ENCODE results near the gene ABCA7.
A peak's percentile ranks its signal among the peaks of the same experiment; 100 is the strongest.
"Not testable (repeated sequence)": the region's sequence is repeated elsewhere in the genome, so short reads cannot be mapped to it uniquely, and the experiment has no call there.

Gene ABCA7

DNA sequence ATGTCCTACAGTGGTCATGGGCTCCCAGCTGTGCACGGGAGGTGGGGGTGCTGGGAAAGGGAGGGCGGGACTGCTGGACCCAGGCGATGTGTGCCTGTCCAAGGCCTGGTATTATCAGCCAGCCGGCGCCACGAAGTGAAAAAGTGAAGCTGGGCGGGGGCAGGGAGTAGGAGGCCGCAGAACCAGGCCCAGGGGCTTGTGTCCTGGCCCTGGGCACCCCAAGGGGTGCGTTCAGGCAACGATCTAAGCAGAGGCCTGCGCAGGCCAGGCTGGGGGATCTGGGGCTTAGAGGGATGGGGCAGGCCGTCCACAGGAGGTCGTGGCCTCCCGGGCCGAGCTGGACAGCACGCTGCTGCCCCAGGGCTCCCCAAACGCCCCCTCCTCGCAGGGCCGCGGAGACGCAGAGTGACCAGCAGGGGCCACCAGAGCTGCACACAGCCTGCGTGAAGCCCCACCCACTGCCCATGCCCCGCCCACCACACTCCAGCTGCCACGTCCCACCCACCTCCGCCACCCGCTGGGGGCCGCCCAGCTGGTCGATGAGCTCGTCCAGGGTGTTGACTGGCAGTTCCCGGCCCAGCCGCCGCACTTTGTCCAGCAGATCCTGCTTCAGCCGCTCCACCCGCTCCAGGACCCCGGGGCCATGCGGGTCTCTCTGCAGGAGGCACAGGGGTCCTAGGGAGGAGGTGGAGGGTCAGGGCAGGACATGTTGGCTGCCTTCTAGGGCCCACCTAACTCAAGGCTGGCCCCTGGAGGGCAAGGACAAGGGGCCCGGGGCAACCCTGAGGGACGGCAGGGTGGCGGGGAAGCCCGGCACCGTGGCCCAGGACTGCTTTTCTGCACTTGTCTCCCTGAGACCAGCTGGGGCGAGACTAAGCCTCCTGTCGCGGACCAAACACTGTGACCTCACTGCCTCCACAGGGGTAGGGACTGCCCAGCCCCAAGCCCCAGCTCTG, 73.4 kb downstream of the ABCA7 start:
- peak overlapping the region; percentile 76 to 84 for H3K27ac ChIP-seq
- peak; percentile 94 to 96 for TF ChIP-seq CTCF (IDR thresholded peaks at IDR 0.05)
- peaks cover 0 to 27% (median 18%) of the 10 kb centered on the region in 4 donors for H3K4me1 ChIP-seq
- no peaks in the 10 kb centered on the region for H3K9me3 ChIP-seq
- H3K4me3 ChIP-seq: no peak overlapping the region
- intact Hi-C loops (cut with DNase I; ENCODE audit: low total_unique reads): loop anchor here (1.0 to 5.0 kb wide), 2 partner anchors 79 to 127 kb away; no protein-coding TSS in a partner anchor
- no peaks in the 10 kb centered on the region for H3K27me3 ChIP-seq
- H3K36me3 ChIP-seq: peaks cover 43 to 94% (median 93%) of the 10 kb centered on the region in 3 donors
- peak; percentile 97 to 98 for DNase-seq

GRCh38 chr19:1113986-1114483, 74.1 kb downstream of the ABCA7 start:
- Histone ChIP-seq H3K27me3 (no peaks in the 10 kb centered on the region), H3K9me3 (no peaks in the 10 kb centered on the region), H3K4me3 (no peak overlapping the region), H3K4me1 (peaks cover 0 to 27% (median 17%) of the 10 kb centered on the region in 4 donors), H3K36me3 (peaks cover 45 to 94% (median 93%) of the 10 kb centered on the region in 3 donors), H3K27ac (peak overlapping the region; percentile 76 to 84)
- no peak for TF ChIP-seq CTCF (IDR thresholded peaks at IDR 0.05)
- intact Hi-C loops (cut with DNase I; ENCODE audit: low total_unique reads): loop anchor here (1.0 to 5.0 kb wide), 2 partner anchors 78 to 126 kb away; no protein-coding TSS in a partner anchor
- DNase-seq: no peak

DNA sequence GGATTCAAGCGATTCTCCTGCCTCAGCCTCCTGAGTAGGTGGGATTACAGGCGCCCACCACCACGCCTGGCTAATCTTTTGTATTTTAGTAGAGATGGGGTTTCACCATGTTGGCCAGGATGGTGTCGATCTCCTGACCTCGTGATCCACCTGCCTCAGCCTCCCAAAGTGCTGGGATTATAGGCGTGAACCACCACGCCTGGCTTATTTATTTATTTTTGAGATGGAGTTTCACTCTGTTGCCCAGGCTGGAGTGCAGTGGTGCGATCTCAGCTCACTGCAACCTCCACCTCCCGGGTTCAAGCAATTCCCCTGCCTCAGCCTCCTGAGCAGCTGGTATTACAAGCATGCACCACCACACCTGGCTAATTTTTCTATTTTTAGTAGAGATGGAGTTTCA, 74.8 kb downstream of the ABCA7 start:
- not testable (repeated sequence) for H3K9me3 ChIP-seq, H3K4me3 ChIP-seq, DNase-seq, H3K27me3 ChIP-seq, H3K27ac ChIP-seq
- intact Hi-C loops (cut with DNase I; ENCODE audit: low total_unique reads): loop anchor here (5.0 kb wide), 1 partner anchor 78 kb away; no protein-coding TSS in a partner anchor
- Histone ChIP-seq H3K4me1 (peaks cover 0 to 27% (median 17%) of the 10 kb centered on the region in 4 donors), H3K36me3 (peaks cover 45 to 94% (median 93%) of the 10 kb centered on the region in 3 donors)

Measured in tibial artery (tissue), 4 donors.